RWPE1 (cell line): ENCODE results near the gene GPC1.

Experiments used
- CTCF ChIA-PET: fragments of 350-600 bp; sonication (Branson Sonifier 250); formaldehyde crosslinking; extraction: SDS; loops from one replicate; lab custom pipeline; 2021; lab: Yijun Ruan, JAX
- POLR2A ChIA-PET: fragments of 400-600 bp; formaldehyde crosslinking; extraction: SDS; loops from one replicate; lab custom pipeline; 2020; ENCODE audit warnings: antibody characterized with exemption; ENCODE audit not compliant: low non-redundant PET; lab: Yijun Ruan, JAX
- DNase-seq: peaks from one replicate; pipeline ENCODE4 v3.0.0; 2012; ENCODE audit warnings: low spot score
- H3K27ac ChIP-seq: fragments of 450-650 bp; 2 replicates; pipeline ENCODE4 v1.5.1; 2017
- CTCF ChIP-seq: fragments of 450-650 bp; conservative IDR thresholded peaks from 2 replicates; pipeline ENCODE4 v1.5.1; 2017; ENCODE audit warnings: low read depth, mild to moderate bottlenecking

Gene GPC1

GRCh38 chr2:240407090-240407489 lies 28.4 kb upstream of the GPC1 start:
- no peak for DNase-seq
- ChIA-PET POLR2A (no interaction called here), CTCF (no interaction called here)
- TF ChIP-seq CTCF: no peak
- no peak overlapping the region for H3K27ac ChIP-seq

GRCh38 chr2:240410004-240410403 lies 25.5 kb upstream of the GPC1 start:
- ChIA-PET CTCF (interaction anchor here (1.3 kb wide), 1 partner anchor 178 kb away, joined by 3 read pairs; no protein-coding TSS in a partner anchor), POLR2A (no interaction called here)
- TF ChIP-seq CTCF: no peak
- no peak for DNase-seq
- no peak overlapping the region for H3K27ac ChIP-seq

- no peak for TF ChIP-seq CTCF
- H3K27ac ChIP-seq: no peak overlapping the region
- ChIA-PET CTCF (no interaction called here), POLR2A (no interaction called here)
- no peak for DNase-seq
Measured at GRCh38 chr2:240410808-240411207, 24.7 kb upstream of the GPC1 start.

- POLR2A ChIA-PET: no interaction called here
- DNase-seq: no peak
- no peak overlapping the region for H3K27ac ChIP-seq
- TF ChIP-seq CTCF: no peak
- CTCF ChIA-PET: interaction anchor here (0.9 kb wide), 1 partner anchor 15 kb away, joined by 4 read pairs; no protein-coding TSS in a partner anchor
Measured at GRCh38 chr2:240411261-240412160, 24.0 kb upstream of the GPC1 start.

- CTCF ChIA-PET: interaction anchor here (0.9 kb wide), 1 partner anchor 14 kb away, joined by 4 read pairs; no protein-coding TSS in a partner anchor
- no peak for DNase-seq
- POLR2A ChIA-PET: no interaction called here
- no peak for TF ChIP-seq CTCF
- H3K27ac ChIP-seq: no peak overlapping the region
Measured at GRCh38 chr2:240412211-240412861, 23.1 kb upstream of the GPC1 start.

GRCh38 chr2:240412975-240413812 lies 22.3 kb upstream of the GPC1 start:
- no peak for TF ChIP-seq CTCF
- no peak overlapping the region for H3K27ac ChIP-seq
- POLR2A ChIA-PET: no interaction called here
- CTCF ChIA-PET: interaction anchor here (0.5 kb wide), 1 partner anchor 153 kb away, joined by 3 read pairs; no protein-coding TSS in a partner anchor
- no peak for DNase-seq
